GM12878 (cell line): ENCODE data around the gene AHR. TPM values are rescaled to one million over a fixed set of nuclear protein-coding genes. Genes with fewer than 3 reads are reported as not detected.
A peak's percentile ranks its signal among the peaks of the same experiment; 100 is the strongest.

Experiments used
- ATAC-seq: fragments of 200-7000 bp; cut with Tn5 transposase; 3 replicates; pipeline ENCODE4 v1.9.1; 2020; ENCODE audit warnings: mild to moderate bottlenecking, moderate library complexity
- BruUV-seq: library from RNA; stranded (reverse); fragments of 400-500 nt; replicated peaks from 2 replicates; lab custom pipeline; 2021; lab: Mats Ljungman, UMichigan
- CTCF ChIA-PET: fragments of 300-600 bp; sonication (Branson Sonifier 250); formaldehyde crosslinking; extraction: SDS; loops from one replicate; lab custom pipeline; 2021; ENCODE audit warnings: inconsistent platforms; lab: Yijun Ruan, JAX
- POLR2A ChIA-PET: fragments of 350-600 bp; formaldehyde crosslinking; extraction: SDS; loops from one replicate; lab custom pipeline; 2021; ENCODE audit warnings: inconsistent platforms; lab: Charles Lee
- RAD21 ChIA-PET: fragments of 300-600 bp; sonication (Branson Sonifier 250); formaldehyde crosslinking; loops from one replicate; lab custom pipeline; 2023; ENCODE audit warnings: antibody characterized with exemption; ENCODE audit not compliant: unreplicated experiment; lab: Charles Lee
- SMC1A ChIA-PET: fragments of 300-600 bp; sonication (Branson Sonifier 250); formaldehyde crosslinking; loops from one replicate; lab custom pipeline; 2023; ENCODE audit not compliant: unreplicated experiment, uncharacterized antibody; lab: Charles Lee
- DNase-seq: peaks from one replicate; pipeline ENCODE4 v3.0.0-alpha.2; 2011; ENCODE audit warnings: low read depth, low spot score
- FAIRE-seq: peaks from 3 replicates; lab custom pipeline; 2011; peaks lifted over from hg19 to GRCh38; lab: Jason Lieb, UNC
- H2AFZ ChIP-seq: 2 replicates; pipeline ENCODE4 v1.6.0; 2011; ENCODE audit warnings: low read depth, low read length, control low read depth; ENCODE audit not compliant: control insufficient read depth
- H3K27ac ChIP-seq: 2 replicates; pipeline ENCODE4 v1.5.1; 2011; ENCODE audit warnings: control low read depth; ENCODE audit not compliant: control insufficient read depth, insufficient read depth
- H3K27me3 ChIP-seq, 2 experiments: replicated peaks in 1 of 2; 2 replicates each; pipeline versions ENCODE4 v1.6.0 to v1.6.1; 2011; ENCODE audit warnings: low read length in 1 of 2; ENCODE audit not compliant: control insufficient read depth in 2 of 2, insufficient read depth in 2 of 2
- H3K36me3 ChIP-seq, 2 experiments: 2 replicates each; pipeline ENCODE4 v1.5.1; 2011; ENCODE audit warnings: low read length in 1 of 2; ENCODE audit not compliant: control insufficient read depth in 2 of 2, insufficient read depth in 2 of 2
- H3K4me1 ChIP-seq: 2 replicates; pipeline ENCODE4 v1.6.1; 2011; ENCODE audit warnings: mild to moderate bottlenecking, low read length, moderate library complexity, mixed read lengths; ENCODE audit not compliant: control insufficient read depth, insufficient read depth
- H3K4me2 ChIP-seq: 2 replicates; pipeline ENCODE4 v1.6.0; 2011; ENCODE audit warnings: control low read depth; ENCODE audit not compliant: control insufficient read depth, insufficient read depth
- H3K4me3 ChIP-seq: fragments of 200-600 bp; sonication (generic); 2 replicates; pipeline ENCODE4 v1.5.1; 2016
- H3K79me2 ChIP-seq: 2 replicates; pipeline ENCODE4 v1.6.0; 2011; ENCODE audit warnings: low read length; ENCODE audit not compliant: control insufficient read depth, insufficient read depth
- H3K9ac ChIP-seq: 2 replicates; pipeline ENCODE4 v1.8.0; 2011; ENCODE audit warnings: low read length, control low read depth, mixed read lengths; ENCODE audit not compliant: control insufficient read depth, insufficient read depth
- H3K9me3 ChIP-seq: replicated peaks from 3 replicates; pipeline ENCODE4 v1.5.1; 2011; ENCODE audit warnings: mild to moderate bottlenecking, low read length; ENCODE audit not compliant: control insufficient read depth, insufficient read depth
- H4K20me1 ChIP-seq: 2 replicates; pipeline ENCODE4 v1.6.0; 2011; ENCODE audit not compliant: control insufficient read depth, insufficient read depth
- CHD1 ChIP-seq: IDR thresholded peaks from 2 replicates; pipeline ENCODE4 v1.6.1; 2012; ENCODE audit warnings: low read depth, low read length, improper control_type of control experiment
- GATAD2B ChIP-seq: fragments of 450-650 bp; conservative IDR thresholded peaks from 2 replicates; pipeline ENCODE4 v1.6.1; 2017; ENCODE audit warnings: low read depth, mild to moderate bottlenecking, moderate library complexity
- HDAC6 ChIP-seq: fragments of 200-600 bp; sonication (generic); IDR thresholded peaks from one replicate; pipeline ENCODE4 v1.8.0; 2017; ENCODE audit warnings: antibody characterized with exemption; ENCODE audit not compliant: unreplicated experiment
- IKZF1 ChIP-seq: fragments of 450-650 bp; conservative IDR thresholded peaks from 2 replicates; pipeline ENCODE4 v1.6.1; 2017; ENCODE audit warnings: antibody characterized with exemption, mild to moderate bottlenecking
- MLLT1 ChIP-seq: fragments of 450-650 bp; IDR thresholded peaks from 2 replicates; pipeline ENCODE4 v1.6.1; 2016; ENCODE audit warnings: mild to moderate bottlenecking
- POLR2AphosphoS2 ChIP-seq: IDR thresholded peaks from 2 replicates; pipeline ENCODE4 v1.6.1; 2011; ENCODE audit warnings: low read depth, mild to moderate bottlenecking, low read length, improper control_type of control experiment, moderate library complexity
- RBBP5 ChIP-seq: fragments of 200-600 bp; sonication (generic); conservative IDR thresholded peaks from 2 replicates; pipeline ENCODE4 v1.6.1; 2016
- SMARCA5 ChIP-seq: fragments of 450-650 bp; IDR thresholded peaks from 2 replicates; pipeline ENCODE4 v1.6.1; 2017; ENCODE audit warnings: mild to moderate bottlenecking
- SRF ChIP-seq, 2 experiments: IDR thresholded peaks; 2 replicates each; pipeline ENCODE4 v1.6.1; 2011; ENCODE audit warnings: low read depth in 2 of 2, low read length in 2 of 2, mild to moderate bottlenecking in 1 of 2, moderate library complexity in 1 of 2
- SUZ12 ChIP-seq: fragments of 200-600 bp; sonication (generic); IDR thresholded peaks from one replicate; pipeline ENCODE4 v1.6.1; 2018; ENCODE audit warnings: antibody characterized with exemption, mild to moderate bottlenecking; ENCODE audit not compliant: unreplicated experiment
- whole genome bisulfite sequencing: methylation state at CpG from one replicate; pipeline ENCODE4 v1.1.6; 2016; ENCODE audit warnings: low lambda C conversion rate; ENCODE audit not compliant: insufficient replicate concordance, insufficient coverage; ENCODE audit errors: missing lambda C conversion rate; 5-methylcytosine and 5-hydroxymethylcytosine counted together
- in situ Hi-C: fragments of 300-500 bp; cut with MboI; formaldehyde crosslinking; loops from 9 replicates; pipeline ENCODE4 v1.14.3; 2018; ENCODE audit warnings: mixed read lengths
- intact Hi-C: fragments of 100-400 bp; cut with micrococcal nuclease; formaldehyde crosslinking; loops from one replicate; pipeline ENCODE4 v1.14.2; 2022; ENCODE audit not compliant: unreplicated experiment
- polyA plus RNA-seq, 11 experiments: library from polyadenylated mRNA; depleted of rRNA in 4 of 11; unstranded in 6 of 11; stranded (reverse) in 5 of 11; fragments of >200 nt; fragmentation: Nextera tagmentation in 4 of 11; fragmentation: Illumina TruSeq in 1 of 11; extraction: Ambion mirVana in 4 of 11; extraction: Trizol in 1 of 11; gene quantifications; 1 replicate in 1 of 11; 2 replicates in 10 of 11; pipeline versions ENCODE4 v1.2.1 to v1.2.3, GENCODE V29; 2011 to 2016; ENCODE audit warnings: inconsistent platforms in 2 of 11, missing spikeins in 2 of 11, low read depth in 1 of 11
- total RNA-seq, 4 experiments: library from RNA; depleted of rRNA in 3 of 4; stranded (reverse); fragments of >200 nt in 3 of 4; fragmentation: Illumina TruSeq in 1 of 4; extraction: Trizol in 1 of 4; gene quantifications; 2 replicates each; pipeline versions ENCODE4 v1.2.1 to v1.2.3, GENCODE V29; 2013 to 2021

The AHR gene
- total and polyA plus RNA-seq, 10 of the 15 experiments (the other 5 are each of a cell fraction or from before 2014, with no cell fraction given): 1.7 to 16.9 (median 4.5) TPM

- Histone ChIP-seq H3K36me3 (no peaks in the 10 kb centered on the region; a peak in 2 of 4 replicates), H3K9ac (no peak overlapping the region), H3K79me2 (peaks cover 45% of the 10 kb centered on the region), H3K4me3 (no peak overlapping the region), H3K27me3 (no peaks in the 10 kb centered on the region), H3K27ac (no peak overlapping the region), H4K20me1 (no peaks in the 10 kb centered on the region), H3K4me2 (no peak overlapping the region), H2AFZ (no peak overlapping the region), H3K9me3 (no peaks in the 10 kb centered on the region), H3K4me1 (peaks cover 3% of the 10 kb centered on the region)
- SMC1A ChIA-PET: interaction anchor here (0.5 to 5.0 kb wide), 21 partner anchors 10 to 324 kb away, joined by 3 to 34 read pairs (median 5); partner anchors contain the start of gene AHR
- TF ChIP-seq SRF (IDR thresholded peaks at IDR 0.05; ENCODE audit: low read depth in 2 of 2, low read length in 2 of 2) (no peak), GATAD2B (no peak), SMARCA5 (no peak), POLR2AphosphoS2 (no peak), MLLT1 (no peak), HDAC6 (no peak), CHD1 (no peak), SUZ12 (no peak), RBBP5 (no peak), IKZF1 (no peak)
- CTCF ChIA-PET: interaction anchor here (0.6 to 5.3 kb wide), 12 partner anchors 9 to 1038 kb away, joined by 3 to 53 read pairs (median 4); partner anchors contain the start of gene AHR
- intact Hi-C loops (loop anchor here (1.0 kb wide), 1 partner anchor 333 kb away; no protein-coding TSS in a partner anchor), in situ Hi-C loops (no loop called here)
- DNase-seq: no peak
- BruUV-seq: no TSS peak
- RAD21 ChIA-PET: interaction anchor here (0.7 to 1.7 kb wide), 12 partner anchors 10 to 298 kb away, joined by 3 to 7 read pairs (median 4); no protein-coding TSS in a partner anchor
- FAIRE-seq: no peak
- ATAC-seq: peak; percentile 24
- whole genome bisulfite sequencing: 31% methylated on average over 5 of the region's 5 CpGs
- POLR2A ChIA-PET: interaction anchor here (0.8 kb wide), 1 partner anchor 9 kb away, joined by 3 read pairs; the partner anchor contains the start of gene AHR
These were observed 9.1 kb downstream of the AHR start for GRCh38 chr7:17307558-17307957.
